ENCODE results near the gene RDH5.

GRCh38 chr12:55702861-55703260 lies 17.3 kb upstream of the RDH5 start:
- TF ChIP-seq TAF1 (IDR thresholded peaks at IDR 0.05; ENCODE audit: low read depth, low read length) (no peak), POLR2A (IDR thresholded peaks at IDR 0.05; ENCODE audit: low read depth, low read length) (no peak), POLR2AphosphoS5 (IDR thresholded peaks at IDR 0.05; ENCODE audit: low read depth, low read length) (no peak), SPI1 (IDR thresholded peaks at IDR 0.05; ENCODE audit: low read depth, low read length) (no peak), PAX5 (IDR thresholded peaks at IDR 0.05; ENCODE audit: insufficient read depth, low read length, severe bottlenecking) (no peak)
